SK-N-SH (cell line): ENCODE data around the gene DNTT.

Experiments used
- CTCF ChIP-seq: fragments of 200-600 bp; sonication (generic); IDR thresholded peaks from 2 replicates; pipeline ENCODE4 v1.6.1; 2017; ENCODE audit warnings: antibody characterized with exemption, mild to moderate bottlenecking, moderate library complexity
- ELF1 ChIP-seq: IDR thresholded peaks from 2 replicates; pipeline ENCODE4 v1.4.0; 2012
- EZH2phosphoT487 ChIP-seq: fragments of 200-600 bp; sonication (generic); IDR thresholded peaks from 2 replicates; pipeline ENCODE4 v1.6.1; 2017; ENCODE audit warnings: low read depth, mixed run types, mild to moderate bottlenecking, antibody characterized with exemption, moderate library complexity, borderline replicate concordance
- FOSL2 ChIP-seq: IDR thresholded peaks from 2 replicates; pipeline ENCODE4 v1.4.0; 2012; ENCODE audit warnings: low read depth, mild to moderate bottlenecking, moderate library complexity, borderline replicate concordance
- FOXM1 ChIP-seq: IDR thresholded peaks from 2 replicates; pipeline ENCODE4 v1.4.0; 2012; ENCODE audit warnings: low read depth, mild to moderate bottlenecking
- IRF3 ChIP-seq: fragments of 150-350 bp; IDR thresholded peaks from 2 replicates; pipeline ENCODE4 v1.6.1; 2016; ENCODE audit warnings: mild to moderate bottlenecking, low read depth, low read length
- NFIC ChIP-seq: IDR thresholded peaks from 2 replicates; pipeline ENCODE4 v1.4.0; 2012; ENCODE audit warnings: borderline replicate concordance
- RAD21 ChIP-seq: IDR thresholded peaks from 2 replicates; pipeline ENCODE4 v1.6.1; 2012; ENCODE audit warnings: mild to moderate bottlenecking, low read length
- REST ChIP-seq: IDR thresholded peaks from 2 replicates; pipeline ENCODE4 v1.6.1; 2012; ENCODE audit warnings: mild to moderate bottlenecking, low read depth, low read length, moderate library complexity
- RXRA ChIP-seq: IDR thresholded peaks from 2 replicates; pipeline ENCODE4 v1.4.0; 2012; ENCODE audit warnings: low read depth, mild to moderate bottlenecking, borderline replicate concordance
- SMC3 ChIP-seq: IDR thresholded peaks from 2 replicates; pipeline ENCODE4 v1.6.1; 2012; ENCODE audit warnings: low read depth, low read length, improper control_type of control experiment
- TAF1 ChIP-seq: IDR thresholded peaks from 2 replicates; pipeline ENCODE4 v1.6.1; 2012; ENCODE audit warnings: low read depth, mild to moderate bottlenecking, low read length, moderate library complexity, borderline replicate concordance
- USF1 ChIP-seq: IDR thresholded peaks from 2 replicates; pipeline ENCODE4 v1.4.0; 2012; ENCODE audit warnings: low read depth, borderline replicate concordance
- USF2 ChIP-seq: fragments of 150-350 bp; IDR thresholded peaks from 2 replicates; pipeline ENCODE4 v1.6.1; 2017; ENCODE audit warnings: antibody characterized with exemption, low read length, low read depth, borderline replicate concordance

- TF ChIP-seq CTCF (no peak), USF1 (no peak), FOXM1 (no peak), RAD21 (no peak), REST (no peak), FOSL2 (no peak), SMC3 (no peak), RXRA (no peak), USF2 (no peak), ELF1 (no peak), NFIC (no peak), TAF1 (no peak), EZH2phosphoT487 (no peak), IRF3 (no peak)
These were observed 52.9 kb downstream of the DNTT start for GRCh38 chr10:96357038-96357620.
